Measurements from ENCODE around the gene ACTR6. TPM values are rescaled to one million over a fixed set of nuclear protein-coding genes. Genes with fewer than 3 reads are reported as not detected.
"Not testable (repeated sequence)": the region's sequence is repeated elsewhere in the genome, so short reads cannot be mapped to it uniquely, and the experiment has no call there.

Gene ACTR6
- total RNA-seq, 1 donor from 2014 or later = 23.9 TPM

GRCh38 chr12:100216337-100216736 lies 15.7 kb downstream of the ACTR6 start:
- Histone ChIP-seq H2AFZ (ENCODE audit: low read depth, low read length) (no peak overlapping the region), H3K9me3 (ENCODE audit: insufficient read depth, low read depth, low read length) (no peaks in the 10 kb centered on the region), H3K27me3 (ENCODE audit: insufficient read depth, low read length) (no peaks in the 10 kb centered on the region), H3K27ac (ENCODE audit: low read depth, low read length) (no peak overlapping the region), H3K9ac (ENCODE audit: low read length) (no peak overlapping the region), H4K20me1 (ENCODE audit: insufficient read depth, low read length) (no peaks in the 10 kb centered on the region), H3K36me3 (ENCODE audit: insufficient read depth, low read length) (peaks cover 18% of the 10 kb centered on the region), H3K79me2 (ENCODE audit: insufficient read depth, low read length) (no peaks in the 10 kb centered on the region), H3K4me2 (ENCODE audit: low read length) (no peak overlapping the region), H3K4me3 (ENCODE audit: insufficient read depth, low read depth, low read length) (no peak overlapping the region), H3K4me1 (ENCODE audit: insufficient read depth, low read length) (no peaks in the 10 kb centered on the region)
- Mint-ChIP-seq H3K27me3 (ENCODE audit: low read depth, unreplicated experiment) (no peaks in the 10 kb centered on the region), H3K4me1 (ENCODE audit: low read depth, unreplicated experiment) (no peaks in the 10 kb centered on the region), H3K27ac (ENCODE audit: unreplicated experiment) (no peak overlapping the region), H3K4me3 (ENCODE audit: unreplicated experiment) (no peak overlapping the region), H3K9me3 (ENCODE audit: unreplicated experiment) (no peaks in the 10 kb centered on the region), H3K36me3 (ENCODE audit: low read depth, unreplicated experiment) (peaks cover 2% of the 10 kb centered on the region)
- TF ChIP-seq, protein P1, sequence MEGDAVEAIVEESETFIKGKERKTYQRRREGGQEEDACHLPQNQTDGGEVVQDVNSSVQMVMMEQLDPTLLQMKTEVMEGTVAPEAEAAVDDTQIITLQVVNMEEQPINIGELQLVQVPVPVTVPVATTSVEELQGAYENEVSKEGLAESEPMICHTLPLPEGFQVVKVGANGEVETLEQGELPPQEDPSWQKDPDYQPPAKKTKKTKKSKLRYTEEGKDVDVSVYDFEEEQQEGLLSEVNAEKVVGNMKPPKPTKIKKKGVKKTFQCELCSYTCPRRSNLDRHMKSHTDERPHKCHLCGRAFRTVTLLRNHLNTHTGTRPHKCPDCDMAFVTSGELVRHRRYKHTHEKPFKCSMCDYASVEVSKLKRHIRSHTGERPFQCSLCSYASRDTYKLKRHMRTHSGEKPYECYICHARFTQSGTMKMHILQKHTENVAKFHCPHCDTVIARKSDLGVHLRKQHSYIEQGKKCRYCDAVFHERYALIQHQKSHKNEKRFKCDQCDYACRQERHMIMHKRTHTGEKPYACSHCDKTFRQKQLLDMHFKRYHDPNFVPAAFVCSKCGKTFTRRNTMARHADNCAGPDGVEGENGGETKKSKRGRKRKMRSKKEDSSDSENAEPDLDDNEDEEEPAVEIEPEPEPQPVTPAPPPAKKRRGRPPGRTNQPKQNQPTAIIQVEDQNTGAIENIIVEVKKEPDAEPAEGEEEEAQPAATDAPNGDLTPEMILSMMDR (IDR thresholded peaks at IDR 0.05; ENCODE audit: insufficient read depth, low read depth, low read length) = no peak
- TF ChIP-seq EZH2 (IDR thresholded peaks at IDR 0.05; ENCODE audit: insufficient read depth, low read length) = no peak
- no peak for FAIRE-seq
- DNase-seq (ENCODE audit: low read depth) = no peak

DNA sequence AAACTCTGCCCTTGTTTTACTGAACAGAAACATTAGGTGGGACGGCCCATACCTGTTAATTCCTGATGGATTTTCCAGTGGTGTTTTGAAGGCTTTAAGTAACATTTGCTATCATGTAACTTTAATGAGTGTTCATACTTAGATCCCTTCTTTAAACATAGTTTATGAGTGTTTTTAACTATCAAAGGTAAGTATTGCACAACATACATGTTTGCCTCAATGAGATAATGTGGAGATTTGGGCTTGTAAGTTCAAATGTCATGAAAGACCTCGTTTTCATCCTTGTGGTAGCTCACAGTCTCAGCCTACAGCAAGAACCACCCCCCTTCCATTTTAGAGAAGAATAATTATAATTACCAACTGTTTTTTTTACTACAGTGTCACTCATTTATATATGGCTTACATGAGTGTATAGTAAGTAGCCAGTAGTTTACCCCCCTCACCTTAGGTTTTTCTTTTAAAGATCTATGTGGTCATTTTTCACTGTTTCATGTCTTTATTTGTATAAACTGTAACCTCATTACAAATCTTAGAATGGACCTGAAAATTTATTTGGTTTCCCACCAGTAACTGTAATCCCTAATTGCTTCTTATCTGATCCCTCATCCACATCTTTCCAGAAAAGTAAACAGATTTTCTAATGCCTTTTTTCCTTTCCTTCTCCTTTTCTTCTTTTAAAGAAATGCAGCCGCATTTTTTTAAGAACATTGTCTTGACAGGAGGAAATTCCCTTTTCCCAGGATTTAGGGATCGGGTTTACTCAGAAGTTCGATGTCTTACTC lies 18.9 kb downstream of the ACTR6 start:
- DNase-seq (ENCODE audit: low read depth) (no peak), FAIRE-seq (no peak)
- no peaks in the 10 kb centered on the region for H3K9me3 ChIP-seq (ENCODE audit: insufficient read depth, low read depth, low read length)
- H3K27ac ChIP-seq (ENCODE audit: low read depth, low read length) = no peak overlapping the region
- no peaks in the 10 kb centered on the region for H3K27me3 Mint-ChIP-seq (ENCODE audit: low read depth, unreplicated experiment)
- H3K4me3 ChIP-seq (ENCODE audit: insufficient read depth, low read depth, low read length) = no peak overlapping the region
- H3K36me3 ChIP-seq (ENCODE audit: insufficient read depth, low read length) = peaks cover 19% of the 10 kb centered on the region
- H3K4me1 ChIP-seq (ENCODE audit: insufficient read depth, low read length) = no peaks in the 10 kb centered on the region
- H3K27me3 ChIP-seq (ENCODE audit: insufficient read depth, low read length) = no peaks in the 10 kb centered on the region
- no peaks in the 10 kb centered on the region for H3K79me2 ChIP-seq (ENCODE audit: insufficient read depth, low read length)
- no peak overlapping the region for H3K4me3 Mint-ChIP-seq (ENCODE audit: unreplicated experiment)
- H4K20me1 ChIP-seq (ENCODE audit: insufficient read depth, low read length) = no peaks in the 10 kb centered on the region
- no peak for TF ChIP-seq EZH2 (IDR thresholded peaks at IDR 0.05; ENCODE audit: insufficient read depth, low read length)
- TF ChIP-seq, protein P1 (IDR thresholded peaks at IDR 0.05; ENCODE audit: insufficient read depth, low read depth, low read length) = no peak
- peaks cover 2% of the 10 kb centered on the region for H3K36me3 Mint-ChIP-seq (ENCODE audit: low read depth, unreplicated experiment)
- H3K9me3 Mint-ChIP-seq (ENCODE audit: unreplicated experiment) = no peaks in the 10 kb centered on the region
- H3K4me1 Mint-ChIP-seq (ENCODE audit: low read depth, unreplicated experiment) = no peaks in the 10 kb centered on the region
- H3K9ac ChIP-seq (ENCODE audit: low read length) = no peak overlapping the region
- no peak overlapping the region for H3K27ac Mint-ChIP-seq (ENCODE audit: unreplicated experiment)
- H2AFZ ChIP-seq (ENCODE audit: low read depth, low read length) = no peak overlapping the region
- no peak overlapping the region for H3K4me2 ChIP-seq (ENCODE audit: low read length)

DNA sequence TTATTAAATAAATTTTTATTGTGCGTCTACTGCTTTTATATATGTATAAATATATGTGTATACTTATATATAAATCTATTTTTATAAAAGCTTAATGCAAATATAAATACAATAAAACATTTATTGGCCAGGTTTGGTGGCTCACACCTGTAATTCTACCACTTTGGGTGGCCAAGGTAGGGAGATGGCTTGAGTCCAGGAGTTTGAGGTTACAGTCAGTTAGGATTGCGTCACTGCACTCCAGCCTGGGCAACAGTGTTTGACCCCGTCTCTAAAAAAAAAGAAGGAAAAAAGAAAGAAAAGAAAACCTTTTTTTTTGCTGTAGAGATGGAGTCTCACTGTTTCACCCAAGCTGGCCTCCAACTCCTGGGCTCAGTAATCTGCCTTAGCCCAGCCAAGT lies 20.9 kb downstream of the ACTR6 start:
- TF ChIP-seq, protein P1 (IDR thresholded peaks at IDR 0.05; ENCODE audit: insufficient read depth, low read depth, low read length) = no peak
- Mint-ChIP-seq H3K27me3 (ENCODE audit: low read depth, unreplicated experiment) (no peaks in the 10 kb centered on the region), H3K9me3 (ENCODE audit: unreplicated experiment) (no peaks in the 10 kb centered on the region), H3K4me3 (ENCODE audit: unreplicated experiment) (no peak overlapping the region), H3K4me1 (ENCODE audit: low read depth, unreplicated experiment) (no peaks in the 10 kb centered on the region), H3K36me3 (ENCODE audit: low read depth, unreplicated experiment) (no peaks in the 10 kb centered on the region), H3K27ac (ENCODE audit: unreplicated experiment) (no peak overlapping the region)
- no peak for FAIRE-seq
- no peak overlapping the region for H2AFZ ChIP-seq (ENCODE audit: low read depth, low read length)
- H3K4me1 ChIP-seq (ENCODE audit: insufficient read depth, low read length) = no peaks in the 10 kb centered on the region
- no peak overlapping the region for H3K9ac ChIP-seq (ENCODE audit: low read length)
- no peak overlapping the region for H3K4me3 ChIP-seq (ENCODE audit: insufficient read depth, low read depth, low read length)
- no peaks in the 10 kb centered on the region for H3K79me2 ChIP-seq (ENCODE audit: insufficient read depth, low read length)
- no peaks in the 10 kb centered on the region for H4K20me1 ChIP-seq (ENCODE audit: insufficient read depth, low read length)
- H3K36me3 ChIP-seq (ENCODE audit: insufficient read depth, low read length) = peaks cover 26% of the 10 kb centered on the region
- H3K9me3 ChIP-seq (ENCODE audit: insufficient read depth, low read depth, low read length) = no peaks in the 10 kb centered on the region
- H3K27ac ChIP-seq (ENCODE audit: low read depth, low read length) = no peak overlapping the region
- no peaks in the 10 kb centered on the region for H3K27me3 ChIP-seq (ENCODE audit: insufficient read depth, low read length)
- no peak overlapping the region for H3K4me2 ChIP-seq (ENCODE audit: low read length)
- no peak for DNase-seq (ENCODE audit: low read depth)

DNA sequence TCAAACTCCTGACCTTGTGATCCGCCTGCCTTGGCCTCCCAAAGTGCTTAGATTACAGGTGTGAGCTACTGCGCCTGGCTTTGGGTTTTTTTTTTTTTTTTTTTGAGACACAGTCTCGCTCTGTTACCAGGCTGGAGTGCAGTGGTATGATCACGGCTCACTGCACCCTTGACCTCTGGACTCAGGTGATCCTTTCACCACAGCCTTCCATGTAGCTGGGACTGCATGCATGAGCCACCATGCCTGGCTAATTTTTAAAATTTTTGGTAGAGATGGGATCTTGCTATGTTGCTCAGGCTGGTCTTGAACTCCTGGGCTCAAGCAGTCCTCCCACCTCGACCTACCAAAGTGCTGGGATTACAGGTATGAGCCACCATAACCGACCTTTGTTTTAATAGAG lies 21.6 kb downstream of the ACTR6 start:
- H4K20me1 ChIP-seq (ENCODE audit: insufficient read depth, low read length); H3K4me2 ChIP-seq (ENCODE audit: low read length); H3K4me3 ChIP-seq (ENCODE audit: insufficient read depth, low read depth, low read length); H2AFZ ChIP-seq (ENCODE audit: low read depth, low read length); H3K9me3 ChIP-seq (ENCODE audit: insufficient read depth, low read depth, low read length); H3K27ac Mint-ChIP-seq (ENCODE audit: unreplicated experiment); H3K79me2 ChIP-seq (ENCODE audit: insufficient read depth, low read length); H3K27ac ChIP-seq (ENCODE audit: low read depth, low read length); H3K27me3 ChIP-seq (ENCODE audit: insufficient read depth, low read length); H3K9me3 Mint-ChIP-seq (ENCODE audit: unreplicated experiment); H3K9ac ChIP-seq (ENCODE audit: low read length); H3K36me3 Mint-ChIP-seq (ENCODE audit: low read depth, unreplicated experiment); H3K4me3 Mint-ChIP-seq (ENCODE audit: unreplicated experiment); H3K4me1 ChIP-seq (ENCODE audit: insufficient read depth, low read length); H3K27me3 Mint-ChIP-seq (ENCODE audit: low read depth, unreplicated experiment); FAIRE-seq; H3K4me1 Mint-ChIP-seq (ENCODE audit: low read depth, unreplicated experiment); DNase-seq (ENCODE audit: low read depth): not testable (repeated sequence)
- H3K36me3 ChIP-seq (ENCODE audit: insufficient read depth, low read length) = peaks cover 26% of the 10 kb centered on the region
